Esophagus muscularis mucosa (tissue), 4 donors: ENCODE results near the gene SLC23A2.

Source experiments
- EP300 ChIP-seq: sonication (generic); formaldehyde crosslinking; IDR thresholded peaks from one replicate; pipeline ENCODE4 v1.6.1; 2017; ENCODE audit warnings: antibody characterized with exemption
- POLR2A ChIP-seq: fragments of 450-650 bp; IDR thresholded peaks from one replicate; pipeline ENCODE4 v1.6.1; 2017; ENCODE audit warnings: antibody characterized with exemption, moderate library complexity, mild to moderate bottlenecking, low read depth
- POLR2AphosphoS5 ChIP-seq, 2 donors: sonication (generic); formaldehyde crosslinking; IDR thresholded peaks; one replicate each; pipeline ENCODE4 v1.6.1; 2017; ENCODE audit warnings: antibody characterized with exemption in 2 of 2
- TF ChIP-seq, protein P1 (sequence below), 3 experiments: fragments of 200-600 bp in 2 of 3; fragments of 450-650 bp in 1 of 3; sonication (generic) in 2 of 3; IDR thresholded peaks; one replicate each; pipeline ENCODE4 v1.5.1; 2017 to 2019; ENCODE audit warnings: antibody characterized with exemption in 3 of 3, mild to moderate bottlenecking in 2 of 3, moderate library complexity in 1 of 3

DNA sequence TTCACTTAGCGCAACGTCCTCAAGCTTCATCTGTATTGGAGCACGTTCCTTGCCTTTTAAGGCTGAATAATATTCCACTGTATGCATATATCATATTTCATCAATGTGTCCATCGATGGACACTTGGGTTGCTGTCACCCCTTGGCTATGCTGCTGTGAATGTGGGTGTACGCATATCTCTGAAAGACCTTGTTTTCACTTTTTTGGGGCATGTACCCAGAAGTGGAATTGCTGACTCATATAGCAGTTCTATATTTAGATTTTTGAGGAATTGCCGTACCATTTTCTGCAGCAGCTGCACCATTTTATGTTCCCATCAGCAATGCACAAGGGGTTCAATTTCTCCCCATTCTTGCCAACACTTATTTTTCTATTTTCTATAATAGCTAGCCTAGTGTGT, 22.8 kb upstream of the SLC23A2 start:
- TF ChIP-seq, protein P1, sequence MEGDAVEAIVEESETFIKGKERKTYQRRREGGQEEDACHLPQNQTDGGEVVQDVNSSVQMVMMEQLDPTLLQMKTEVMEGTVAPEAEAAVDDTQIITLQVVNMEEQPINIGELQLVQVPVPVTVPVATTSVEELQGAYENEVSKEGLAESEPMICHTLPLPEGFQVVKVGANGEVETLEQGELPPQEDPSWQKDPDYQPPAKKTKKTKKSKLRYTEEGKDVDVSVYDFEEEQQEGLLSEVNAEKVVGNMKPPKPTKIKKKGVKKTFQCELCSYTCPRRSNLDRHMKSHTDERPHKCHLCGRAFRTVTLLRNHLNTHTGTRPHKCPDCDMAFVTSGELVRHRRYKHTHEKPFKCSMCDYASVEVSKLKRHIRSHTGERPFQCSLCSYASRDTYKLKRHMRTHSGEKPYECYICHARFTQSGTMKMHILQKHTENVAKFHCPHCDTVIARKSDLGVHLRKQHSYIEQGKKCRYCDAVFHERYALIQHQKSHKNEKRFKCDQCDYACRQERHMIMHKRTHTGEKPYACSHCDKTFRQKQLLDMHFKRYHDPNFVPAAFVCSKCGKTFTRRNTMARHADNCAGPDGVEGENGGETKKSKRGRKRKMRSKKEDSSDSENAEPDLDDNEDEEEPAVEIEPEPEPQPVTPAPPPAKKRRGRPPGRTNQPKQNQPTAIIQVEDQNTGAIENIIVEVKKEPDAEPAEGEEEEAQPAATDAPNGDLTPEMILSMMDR (IDR thresholded peaks at IDR 0.05), result no peak
- no peak for TF ChIP-seq POLR2A
- TF ChIP-seq EP300, result no peak
- TF ChIP-seq POLR2AphosphoS5 (IDR thresholded peaks at IDR 0.05), result no peak
